ENCODE data around the gene BCL11B. TPM values are rescaled to one million over a fixed set of nuclear protein-coding genes. Genes with fewer than 3 reads are reported as not detected.

BCL11B gene
- polyA plus RNA-seq, 3 donors from 2014 or later: 0.75 to 3.1 (median 1.0) TPM

GRCh38 chr14:99244367-99244901 is 27.6 kb downstream of the BCL11B start:
- Mint-ChIP-seq H3K4me3 (peak overlapping the region in 4 of 5 donors; percentile 35 to 69 (median 52)), H3K36me3 (no peaks in the 10 kb centered on the region), H3K27ac (peak overlapping the region; percentile 25 to 86 (median 65)), H3K27me3 (ENCODE audit: low read depth in 3 of 3) (peaks cover 0 to 4% (median under 1%) of the 10 kb centered on the region in 3 donors), H3K4me1 (peaks cover 86 to 89% of the 10 kb centered on the region in 2 donors), H3K9me3 (no peaks in the 10 kb centered on the region)
- DNase-seq: no peak

- Mint-ChIP-seq H3K4me1 (peaks cover 87 to 89% of the 10 kb centered on the region in 2 donors), H3K27ac (peak overlapping the region; percentile 24 to 88 (median 77)), H3K27me3 (ENCODE audit: low read depth in 3 of 3) (peaks cover 0 to 4% (median 0%) of the 10 kb centered on the region in 3 donors), H3K9me3 (no peaks in the 10 kb centered on the region), H3K36me3 (no peaks in the 10 kb centered on the region), H3K4me3 (peak overlapping the region in 4 of 5 donors; percentile 23 to 69 (median 38))
- no peak for DNase-seq
These were observed 28.9 kb downstream of the BCL11B start for GRCh38 chr14:99242816-99243721.

- no peak for DNase-seq
- H3K36me3 Mint-ChIP-seq: no peaks in the 10 kb centered on the region
- peak overlapping the region in 4 of 5 donors; percentile 33 to 69 (median 55) for H3K4me3 Mint-ChIP-seq
- peak overlapping the region; percentile 70 to 88 (median 86) for H3K27ac Mint-ChIP-seq
- no peaks in the 10 kb centered on the region for H3K9me3 Mint-ChIP-seq
- peaks cover 87 to 89% of the 10 kb centered on the region in 2 donors for H3K4me1 Mint-ChIP-seq
- peaks cover 0 to 4% (median 0%) of the 10 kb centered on the region in 3 donors for H3K27me3 Mint-ChIP-seq (ENCODE audit: low read depth in 3 of 3)
These were observed 29.8 kb downstream of the BCL11B start for GRCh38 chr14:99242238-99242637.

- Mint-ChIP-seq H3K4me1 (peaks cover 88 to 89% of the 10 kb centered on the region in 2 donors), H3K9me3 (no peaks in the 10 kb centered on the region), H3K36me3 (no peaks in the 10 kb centered on the region), H3K4me3 (peak overlapping the region; percentile 28 to 69 (median 53)), H3K27ac (peak overlapping the region; percentile 70 to 88 (median 86)), H3K27me3 (ENCODE audit: low read depth in 3 of 3) (peaks cover 0 to 4% (median 0%) of the 10 kb centered on the region in 3 donors)
- DNase-seq: no peak
These were observed 30.5 kb downstream of the BCL11B start for GRCh38 chr14:99241325-99242010.

GRCh38 chr14:99240627-99241324 is 31.2 kb downstream of the BCL11B start:
- DNase-seq: no peak
- Mint-ChIP-seq H3K36me3 (no peaks in the 10 kb centered on the region), H3K27ac (peak overlapping the region; percentile 70 to 88 (median 86)), H3K9me3 (no peaks in the 10 kb centered on the region), H3K4me1 (peaks cover 95% of the 10 kb centered on the region in 2 donors), H3K27me3 (ENCODE audit: low read depth in 3 of 3) (peaks cover 0 to 4% (median 0%) of the 10 kb centered on the region in 3 donors), H3K4me3 (peak overlapping the region; percentile 28 to 69 (median 53))

- Mint-ChIP-seq H3K4me3 (peak overlapping the region in 1 of 5 donors; percentile 12), H3K4me1 (peaks cover 100% of the 10 kb centered on the region in 2 donors), H3K9me3 (no peaks in the 10 kb centered on the region), H3K27ac (peak overlapping the region; percentile 50 to 88 (median 80)), H3K36me3 (no peaks in the 10 kb centered on the region), H3K27me3 (ENCODE audit: low read depth in 3 of 3) (peaks cover 2 to 5% (median 3%) of the 10 kb centered on the region in 3 donors)
- no peak for DNase-seq
These were observed 32.3 kb downstream of the BCL11B start for GRCh38 chr14:99239661-99240092.

GRCh38 chr14:99238216-99238615 is 33.8 kb downstream of the BCL11B start:
- H3K36me3 Mint-ChIP-seq: no peaks in the 10 kb centered on the region

GRCh38 chr14:99237288-99237687 is 34.7 kb downstream of the BCL11B start:
- Mint-ChIP-seq H3K9me3 (no peaks in the 10 kb centered on the region), H3K27ac (peak overlapping the region; percentile 41 to 81 (median 66)), H3K4me3 (peak overlapping the region in 2 of 5 donors; percentile 20 to 38), H3K4me1 (peaks cover 99 to 100% of the 10 kb centered on the region in 2 donors), H3K36me3 (no peaks in the 10 kb centered on the region), H3K27me3 (ENCODE audit: low read depth in 3 of 3) (peaks cover 2 to 7% (median 3%) of the 10 kb centered on the region in 3 donors)
- no peak for DNase-seq

More at GRCh38 chr14:99238216-99238615, 33.8 kb downstream of the BCL11B start:
- no peak for DNase-seq
- Mint-ChIP-seq H3K9me3 (no peaks in the 10 kb centered on the region), H3K4me1 (peaks cover 99 to 100% of the 10 kb centered on the region in 2 donors), H3K27me3 (ENCODE audit: low read depth in 3 of 3) (peaks cover 2 to 5% (median 3%) of the 10 kb centered on the region in 3 donors), H3K4me3 (peak overlapping the region in 2 of 5 donors; percentile 18 to 35), H3K27ac (peak overlapping the region in 4 of 6 donors; percentile 41 to 73 (median 60))

- DNase-seq: no peak
- peaks cover 97 to 99% of the 10 kb centered on the region in 2 donors for H3K4me1 Mint-ChIP-seq
These were observed 35.4 kb downstream of the BCL11B start for GRCh38 chr14:99236386-99237138.

GRCh38 chr14:99235582-99236320 is 36.2 kb downstream of the BCL11B start:
- no peaks in the 10 kb centered on the region for H3K36me3 Mint-ChIP-seq
- no peaks in the 10 kb centered on the region for H3K9me3 Mint-ChIP-seq
- H3K27me3 Mint-ChIP-seq (ENCODE audit: low read depth in 3 of 3): peaks cover 2 to 5% (median 5%) of the 10 kb centered on the region in 3 donors
- peaks cover 93 to 94% of the 10 kb centered on the region in 2 donors for H3K4me1 Mint-ChIP-seq
- no peak for DNase-seq
- H3K27ac Mint-ChIP-seq: peak overlapping the region; percentile 75 to 88 (median 78)
- peak overlapping the region; percentile 71 to 83 (median 74) for H3K4me3 Mint-ChIP-seq

More at GRCh38 chr14:99236386-99237138, 35.4 kb downstream of the BCL11B start:
- peak overlapping the region; percentile 27 to 83 (median 73) for H3K4me3 Mint-ChIP-seq
- H3K27ac Mint-ChIP-seq: peak overlapping the region; percentile 55 to 88 (median 78)
- H3K27me3 Mint-ChIP-seq (ENCODE audit: low read depth in 3 of 3): peaks cover 2 to 7% (median 5%) of the 10 kb centered on the region in 3 donors
- no peaks in the 10 kb centered on the region for H3K36me3 Mint-ChIP-seq
- H3K9me3 Mint-ChIP-seq: no peaks in the 10 kb centered on the region

GRCh38 chr14:99234961-99235571 is 36.9 kb downstream of the BCL11B start:
- no peak for DNase-seq

More at GRCh38 chr14:99234961-99235571, 36.9 kb downstream of the BCL11B start:
- peaks cover 8 to 12% (median 9%) of the 10 kb centered on the region in 3 donors for H3K27me3 Mint-ChIP-seq (ENCODE audit: low read depth in 3 of 3)
- H3K36me3 Mint-ChIP-seq: no peaks in the 10 kb centered on the region
- H3K4me3 Mint-ChIP-seq: peak overlapping the region; percentile 65 to 83 (median 73)
- peak overlapping the region; percentile 29 to 79 (median 55) for H3K27ac Mint-ChIP-seq
- peaks cover 93 to 94% of the 10 kb centered on the region in 2 donors for H3K4me1 Mint-ChIP-seq
- no peaks in the 10 kb centered on the region for H3K9me3 Mint-ChIP-seq

Data from immature natural killer cell (primary cell).